COLO829 (cell line): ENCODE results near the gene SMG1.

Experiments
- DNase-seq: peaks from one replicate; pipeline ENCODE4 v3.0.0; 2012; ENCODE audit warnings: low spot score

Gene SMG1

GRCh38 chr16:18852647-18853046 lies 73.6 kb downstream of the SMG1 start:
- DNase-seq = no peak

GRCh38 chr16:18846416-18846815 lies 79.8 kb downstream of the SMG1 start:
- DNase-seq = no peak

GRCh38 chr16:18842565-18842964 lies 83.6 kb downstream of the SMG1 start:
- DNase-seq = no peak

- no peak for DNase-seq
Measured at GRCh38 chr16:18841833-18842525, 84.2 kb downstream of the SMG1 start.

- DNase-seq = no peak
Measured at GRCh38 chr16:18839555-18839954, 86.7 kb downstream of the SMG1 start.

- no peak for DNase-seq
Measured at GRCh38 chr16:18836702-18837101, 89.5 kb downstream of the SMG1 start.

GRCh38 chr16:18834864-18835263 lies 91.3 kb downstream of the SMG1 start:
- DNase-seq = no peak

- no peak for DNase-seq
Measured at GRCh38 chr16:18833707-18834505, 92.3 kb downstream of the SMG1 start.

- no peak for DNase-seq
Measured at GRCh38 chr16:18832613-18833012, 93.6 kb downstream of the SMG1 start.

GRCh38 chr16:18832006-18832405 lies 94.2 kb downstream of the SMG1 start:
- no peak for DNase-seq

- no peak for DNase-seq
Measured at GRCh38 chr16:18829251-18829650, 97.0 kb downstream of the SMG1 start.

- DNase-seq = no peak
Measured at GRCh38 chr16:18827890-18828289, 98.3 kb downstream of the SMG1 start.

GRCh38 chr16:18816286-18816685 lies 109.9 kb downstream of the SMG1 start:
- peak; percentile 18 for DNase-seq

GRCh38 chr16:18811925-18812324 lies 114.3 kb downstream of the SMG1 start:
- no peak for DNase-seq

- DNase-seq = no peak
Measured at GRCh38 chr16:18809165-18809564, 117.0 kb downstream of the SMG1 start.

- DNase-seq = no peak
Measured at GRCh38 chr16:18805257-18805773, 120.9 kb downstream of the SMG1 start.

- DNase-seq = no peak
Measured at GRCh38 chr16:18804540-18804939, 121.7 kb downstream of the SMG1 start.

- peak; percentile 35 for DNase-seq
Measured at GRCh38 chr16:18803569-18804462, 122.4 kb downstream of the SMG1 start.

GRCh38 chr16:18802767-18803343 lies 123.4 kb downstream of the SMG1 start:
- DNase-seq = no peak

GRCh38 chr16:18801145-18801972 lies 124.8 kb downstream of the SMG1 start, which contains the start of gene ARL6IP1:
Gene ARL6IP1, minus strand, starts transcription at chr16:18801549. Its CDS starts 83 bp downstream, at chr16:18801466.
- DNase-seq = peak; percentile 98

GRCh38 chr16:18800775-18801144 lies 125.4 kb downstream of the SMG1 start:
- DNase-seq = no peak
